GM12878 (cell line): ENCODE results near the gene KDM2A. TPM values are rescaled to one million over a fixed set of nuclear protein-coding genes. Genes with fewer than 3 reads are reported as not detected.

Experiments
- ATAC-seq: fragments of 200-7000 bp; cut with Tn5 transposase; 3 replicates; pipeline ENCODE4 v1.9.1; 2020; ENCODE audit warnings: mild to moderate bottlenecking, moderate library complexity
- BruUV-seq: library from RNA; stranded (reverse); fragments of 400-500 nt; replicated peaks from 2 replicates; lab custom pipeline; 2021; lab: Mats Ljungman, UMichigan
- CTCF ChIA-PET: fragments of 300-600 bp; sonication (Branson Sonifier 250); formaldehyde crosslinking; extraction: SDS; loops from one replicate; lab custom pipeline; 2021; ENCODE audit warnings: inconsistent platforms; lab: Yijun Ruan, JAX
- POLR2A ChIA-PET: fragments of 350-600 bp; formaldehyde crosslinking; extraction: SDS; loops from one replicate; lab custom pipeline; 2021; ENCODE audit warnings: inconsistent platforms; lab: Charles Lee
- RAD21 ChIA-PET: fragments of 300-600 bp; sonication (Branson Sonifier 250); formaldehyde crosslinking; loops from one replicate; lab custom pipeline; 2023; ENCODE audit warnings: antibody characterized with exemption; ENCODE audit not compliant: unreplicated experiment; lab: Charles Lee
- SMC1A ChIA-PET: fragments of 300-600 bp; sonication (Branson Sonifier 250); formaldehyde crosslinking; loops from one replicate; lab custom pipeline; 2023; ENCODE audit not compliant: unreplicated experiment, uncharacterized antibody; lab: Charles Lee
- DNase-seq: peaks from one replicate; pipeline ENCODE4 v3.0.0-alpha.2; 2011; ENCODE audit warnings: low read depth, low spot score
- FAIRE-seq: peaks from 3 replicates; lab custom pipeline; 2011; peaks lifted over from hg19 to GRCh38; lab: Jason Lieb, UNC
- H2AFZ ChIP-seq: 2 replicates; pipeline ENCODE4 v1.6.0; 2011; ENCODE audit warnings: low read depth, low read length, control low read depth; ENCODE audit not compliant: control insufficient read depth
- H3K27ac ChIP-seq: 2 replicates; pipeline ENCODE4 v1.5.1; 2011; ENCODE audit warnings: control low read depth; ENCODE audit not compliant: control insufficient read depth, insufficient read depth
- H3K27me3 ChIP-seq, 2 experiments: replicated peaks in 1 of 2; 2 replicates each; pipeline versions ENCODE4 v1.6.0 to v1.6.1; 2011; ENCODE audit warnings: low read length in 1 of 2; ENCODE audit not compliant: control insufficient read depth in 2 of 2, insufficient read depth in 2 of 2
- H3K36me3 ChIP-seq, 2 experiments: 2 replicates each; pipeline ENCODE4 v1.5.1; 2011; ENCODE audit warnings: low read length in 1 of 2; ENCODE audit not compliant: control insufficient read depth in 2 of 2, insufficient read depth in 2 of 2
- H3K4me1 ChIP-seq: 2 replicates; pipeline ENCODE4 v1.6.1; 2011; ENCODE audit warnings: mild to moderate bottlenecking, low read length, moderate library complexity, mixed read lengths; ENCODE audit not compliant: control insufficient read depth, insufficient read depth
- H3K4me2 ChIP-seq: 2 replicates; pipeline ENCODE4 v1.6.0; 2011; ENCODE audit warnings: control low read depth; ENCODE audit not compliant: control insufficient read depth, insufficient read depth
- H3K4me3 ChIP-seq: fragments of 200-600 bp; sonication (generic); 2 replicates; pipeline ENCODE4 v1.5.1; 2016
- H3K79me2 ChIP-seq: 2 replicates; pipeline ENCODE4 v1.6.0; 2011; ENCODE audit warnings: low read length; ENCODE audit not compliant: control insufficient read depth, insufficient read depth
- H3K9ac ChIP-seq: 2 replicates; pipeline ENCODE4 v1.8.0; 2011; ENCODE audit warnings: low read length, control low read depth, mixed read lengths; ENCODE audit not compliant: control insufficient read depth, insufficient read depth
- H3K9me3 ChIP-seq: replicated peaks from 3 replicates; pipeline ENCODE4 v1.5.1; 2011; ENCODE audit warnings: mild to moderate bottlenecking, low read length; ENCODE audit not compliant: control insufficient read depth, insufficient read depth
- H4K20me1 ChIP-seq: 2 replicates; pipeline ENCODE4 v1.6.0; 2011; ENCODE audit not compliant: control insufficient read depth, insufficient read depth
- BACH1 ChIP-seq: fragments of 450-650 bp; IDR thresholded peaks from 2 replicates; pipeline ENCODE4 v1.6.1; 2017; ENCODE audit warnings: mild to moderate bottlenecking, borderline replicate concordance
- CBX3 ChIP-seq: fragments of 200-600 bp; sonication (generic); IDR thresholded peaks from 2 replicates; pipeline ENCODE4 v1.6.1; 2016; ENCODE audit warnings: low read depth, borderline replicate concordance
- CTCF ChIP-seq, 3 experiments: IDR thresholded peaks in 2 of 3; conservative IDR thresholded peaks in 1 of 3; 2 replicates each; pipeline ENCODE4 v1.5.1; 2011; ENCODE audit warnings: low read depth in 3 of 3, low read length in 3 of 3, mild to moderate bottlenecking in 3 of 3, control low read depth in 2 of 3, moderate library complexity in 2 of 3, inconsistent platforms in 1 of 3, mixed read lengths in 1 of 3; ENCODE audit not compliant: control insufficient read depth in 2 of 3, insufficient read depth in 1 of 3; ENCODE audit errors: extremely low read depth in 1 of 3
- E2F8 ChIP-seq: fragments of 450-650 bp; IDR thresholded peaks from 2 replicates; pipeline ENCODE4 v1.6.1; 2018; ENCODE audit warnings: mild to moderate bottlenecking, low read depth, moderate library complexity; ENCODE audit not compliant: partially characterized antibody
- ESRRA ChIP-seq: IDR thresholded peaks from 2 replicates; pipeline ENCODE4 v1.6.1; 2012; ENCODE audit warnings: mild to moderate bottlenecking, low read length, improper control_type of control experiment
- JUND ChIP-seq: IDR thresholded peaks from 2 replicates; pipeline ENCODE4 v1.6.1; 2012; ENCODE audit warnings: low read depth, mild to moderate bottlenecking, low read length, improper control_type of control experiment, moderate library complexity
- MLLT1 ChIP-seq: fragments of 450-650 bp; IDR thresholded peaks from 2 replicates; pipeline ENCODE4 v1.6.1; 2016; ENCODE audit warnings: mild to moderate bottlenecking
- MTA3 ChIP-seq: IDR thresholded peaks from 2 replicates; pipeline ENCODE4 v1.6.1; 2012; ENCODE audit warnings: low read length, inconsistent platforms, borderline replicate concordance
- POU2F2 ChIP-seq: IDR thresholded peaks from 3 replicates; pipeline ENCODE4 v1.6.1; 2011; ENCODE audit warnings: low read depth, mild to moderate bottlenecking, low read length, borderline replicate concordance
- RELB ChIP-seq: fragments of 450-650 bp; IDR thresholded peaks from 2 replicates; pipeline ENCODE4 v1.6.1; 2017; ENCODE audit warnings: low read depth, mild to moderate bottlenecking, moderate library complexity
- ZNF207 ChIP-seq: fragments of 450-650 bp; IDR thresholded peaks from 2 replicates; pipeline ENCODE4 v1.6.1; 2014; ENCODE audit warnings: antibody characterized with exemption, mild to moderate bottlenecking, borderline replicate concordance
- ZNF622 ChIP-seq: fragments of 450-650 bp; IDR thresholded peaks from 2 replicates; pipeline ENCODE4 v1.6.1; 2017; ENCODE audit warnings: mild to moderate bottlenecking, inconsistent platforms
- WGBS: methylation state at CpG from one replicate; pipeline ENCODE4 v1.1.6; 2016; ENCODE audit warnings: low lambda C conversion rate; ENCODE audit not compliant: insufficient replicate concordance, insufficient coverage; ENCODE audit errors: missing lambda C conversion rate; 5-methylcytosine and 5-hydroxymethylcytosine counted together
- in situ Hi-C: fragments of 300-500 bp; cut with MboI; formaldehyde crosslinking; loops from 9 replicates; pipeline ENCODE4 v1.14.3; 2018; ENCODE audit warnings: mixed read lengths
- intact Hi-C: fragments of 100-400 bp; cut with micrococcal nuclease; formaldehyde crosslinking; loops from one replicate; pipeline ENCODE4 v1.14.2; 2022; ENCODE audit not compliant: unreplicated experiment
- polyA plus RNA-seq, 11 experiments: library from polyadenylated mRNA; depleted of rRNA in 4 of 11; unstranded in 6 of 11; stranded (reverse) in 5 of 11; fragments of >200 nt; fragmentation: Nextera tagmentation in 4 of 11; fragmentation: Illumina TruSeq in 1 of 11; extraction: Ambion mirVana in 4 of 11; extraction: Trizol in 1 of 11; gene quantifications; 1 replicate in 1 of 11; 2 replicates in 10 of 11; pipeline versions ENCODE4 v1.2.1 to v1.2.3, GENCODE V29; 2011 to 2016; ENCODE audit warnings: inconsistent platforms in 2 of 11, missing spikeins in 2 of 11, low read depth in 1 of 11
- total RNA-seq, 4 experiments: library from RNA; depleted of rRNA in 3 of 4; stranded (reverse); fragments of >200 nt in 3 of 4; fragmentation: Illumina TruSeq in 1 of 4; extraction: Trizol in 1 of 4; gene quantifications; 2 replicates each; pipeline versions ENCODE4 v1.2.1 to v1.2.3, GENCODE V29; 2013 to 2021

Gene KDM2A
- total and polyA plus RNA-seq, 10 of the 15 experiments (the other 5 are each of a cell fraction or from before 2014, with no cell fraction given), result 10.5 to 69.3 (median 41.6) TPM

GRCh38 chr11:67174311-67174710, 55.2 kb downstream of the KDM2A start:
- WGBS, result 100% methylated on average over 1 of the region's 1 CpG
- RAD21 ChIA-PET, result no interaction called here
- Histone ChIP-seq H3K4me2 (no peak overlapping the region), H3K79me2 (peaks cover 71% of the 10 kb centered on the region), H4K20me1 (no peaks in the 10 kb centered on the region; the same call in 1 of the 2 replicates), H3K4me1 (no peaks in the 10 kb centered on the region; the same call in 1 of the 2 replicates), H3K9ac (no peak overlapping the region)
- intact Hi-C loops, result no loop called here
- FAIRE-seq, result no peak
- TF ChIP-seq CBX3, result no peak
- no peak for TF ChIP-seq E2F8
- no peak for TF ChIP-seq ZNF622
- no peak for TF ChIP-seq MLLT1
- no peak for TF ChIP-seq RELB
- no peak for TF ChIP-seq CTCF (IDR thresholded peaks at IDR 0.05 in 2 of 3, conservative IDR thresholded peaks at IDR 0.05 in 1 of 3; ENCODE audit: control insufficient read depth in 2 of 3, extremely low read depth in 1 of 3, insufficient read depth in 1 of 3, low read depth in 3 of 3, low read length in 3 of 3)
- no peak for TF ChIP-seq ZNF207
- no peak for TF ChIP-seq MTA3
- TF ChIP-seq POU2F2, result no peak
- TF ChIP-seq BACH1, result no peak
- TF ChIP-seq JUND, result no peak
- TF ChIP-seq ESRRA, result no peak
- TF ChIP-seq, all 136 proteins: peak for 0
- DNase-seq (no peak), ATAC-seq (no peak)
- in situ Hi-C loops, result no loop called here
- no TSS peak for BruUV-seq
- Histone ChIP-seq H2AFZ (no peak overlapping the region), H3K27me3 (no peaks in the 10 kb centered on the region), H3K36me3 (peaks cover 0 to 5% of the 10 kb centered on the region in 2 experiments; a peak in 2 of 4 replicates), H3K27ac (no peak overlapping the region), H3K9me3 (no peaks in the 10 kb centered on the region), H3K4me3 (no peak overlapping the region)
- ChIA-PET POLR2A (interaction anchor here (0.7 kb wide), 1 partner anchor 77 kb away, joined by 3 read pairs; no protein-coding TSS in a partner anchor), SMC1A (no interaction called here), CTCF (interaction anchor here (1.0 to 1.5 kb wide), 2 partner anchors 9 to 10 kb away, joined by 3 to 6 read pairs; no protein-coding TSS in a partner anchor)
